WTC11 (cell line): ENCODE measurements around the gene TRIML2.

Experiments used
- JAZF1 ChIP-seq: fragments of 250-450 bp; sonication (Bioruptor Pico); IDR thresholded peaks from 2 replicates; pipeline ENCODE4 v1.9.0; 2021; ENCODE audit warnings: moderate library complexity, mild to moderate bottlenecking, inconsistent platforms
- NR2C2 ChIP-seq: sonication (generic); formaldehyde crosslinking; IDR thresholded peaks from 2 replicates; pipeline ENCODE4 v1.8.0; 2022; ENCODE audit warnings: mild to moderate bottlenecking, missing genetic modification reagents
- TEAD4 ChIP-seq: sonication (generic); formaldehyde crosslinking; IDR thresholded peaks from 2 replicates; pipeline ENCODE4 v1.8.0; 2022; ENCODE audit warnings: mild to moderate bottlenecking, missing genetic modification reagents
- TF ChIP-seq, protein P1 (sequence below): fragments of 200-600 bp; IDR thresholded peaks from 2 replicates; pipeline ENCODE4 v1.8.0; 2022; ENCODE audit warnings: antibody characterized with exemption

DNA sequence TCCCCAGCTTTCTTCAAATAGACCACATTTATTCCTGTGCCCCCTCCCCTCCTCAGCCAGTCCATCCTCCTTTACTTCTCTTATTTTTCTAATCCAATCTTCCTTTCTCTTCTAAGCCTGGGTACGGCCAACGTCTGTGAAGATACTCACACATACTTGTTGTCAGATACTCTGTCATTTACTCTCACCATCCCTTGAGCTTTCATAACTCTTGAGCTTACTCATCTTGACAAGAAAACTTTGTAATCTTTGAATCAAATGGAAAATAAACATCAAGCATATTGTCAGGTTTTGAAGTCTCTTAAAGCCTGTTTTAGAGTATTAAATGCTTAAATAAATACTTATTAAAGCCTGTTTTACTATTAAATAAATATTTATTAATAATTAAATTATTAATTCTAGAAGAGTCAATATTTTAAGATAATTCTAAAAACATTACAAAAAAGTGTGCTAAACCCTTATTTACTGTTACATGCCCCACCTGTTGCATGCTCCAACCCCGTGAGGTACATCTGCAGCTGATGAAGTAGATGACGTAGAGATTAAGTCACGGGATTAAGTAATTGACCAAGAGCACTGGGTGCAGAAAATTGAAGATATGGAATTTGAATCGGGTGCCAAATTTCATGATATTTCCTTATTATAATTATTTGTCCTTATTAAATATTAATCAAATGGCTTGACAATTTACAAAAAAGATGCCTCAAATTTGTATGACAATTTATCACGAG is 1.5 kb upstream of the TRIML2 start:
- TF ChIP-seq, protein P1, sequence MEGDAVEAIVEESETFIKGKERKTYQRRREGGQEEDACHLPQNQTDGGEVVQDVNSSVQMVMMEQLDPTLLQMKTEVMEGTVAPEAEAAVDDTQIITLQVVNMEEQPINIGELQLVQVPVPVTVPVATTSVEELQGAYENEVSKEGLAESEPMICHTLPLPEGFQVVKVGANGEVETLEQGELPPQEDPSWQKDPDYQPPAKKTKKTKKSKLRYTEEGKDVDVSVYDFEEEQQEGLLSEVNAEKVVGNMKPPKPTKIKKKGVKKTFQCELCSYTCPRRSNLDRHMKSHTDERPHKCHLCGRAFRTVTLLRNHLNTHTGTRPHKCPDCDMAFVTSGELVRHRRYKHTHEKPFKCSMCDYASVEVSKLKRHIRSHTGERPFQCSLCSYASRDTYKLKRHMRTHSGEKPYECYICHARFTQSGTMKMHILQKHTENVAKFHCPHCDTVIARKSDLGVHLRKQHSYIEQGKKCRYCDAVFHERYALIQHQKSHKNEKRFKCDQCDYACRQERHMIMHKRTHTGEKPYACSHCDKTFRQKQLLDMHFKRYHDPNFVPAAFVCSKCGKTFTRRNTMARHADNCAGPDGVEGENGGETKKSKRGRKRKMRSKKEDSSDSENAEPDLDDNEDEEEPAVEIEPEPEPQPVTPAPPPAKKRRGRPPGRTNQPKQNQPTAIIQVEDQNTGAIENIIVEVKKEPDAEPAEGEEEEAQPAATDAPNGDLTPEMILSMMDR: no peak
- TF ChIP-seq NR2C2 (CRISPR knock-in tag): no peak
- no peak for TF ChIP-seq TEAD4 (CRISPR knock-in tag)
- no peak for TF ChIP-seq JAZF1
